EL (cell line): Measurements from ENCODE around the gene PDCD6IP.
"Not testable (repeated sequence)": the region's sequence is repeated elsewhere in the genome, so short reads cannot be mapped to it uniquely, and the experiment has no call there.

Source experiments
- DNase-seq: peaks from one replicate; pipeline ENCODE4 v3.0.0-alpha.2; 2016

PDCD6IP gene, protein sequence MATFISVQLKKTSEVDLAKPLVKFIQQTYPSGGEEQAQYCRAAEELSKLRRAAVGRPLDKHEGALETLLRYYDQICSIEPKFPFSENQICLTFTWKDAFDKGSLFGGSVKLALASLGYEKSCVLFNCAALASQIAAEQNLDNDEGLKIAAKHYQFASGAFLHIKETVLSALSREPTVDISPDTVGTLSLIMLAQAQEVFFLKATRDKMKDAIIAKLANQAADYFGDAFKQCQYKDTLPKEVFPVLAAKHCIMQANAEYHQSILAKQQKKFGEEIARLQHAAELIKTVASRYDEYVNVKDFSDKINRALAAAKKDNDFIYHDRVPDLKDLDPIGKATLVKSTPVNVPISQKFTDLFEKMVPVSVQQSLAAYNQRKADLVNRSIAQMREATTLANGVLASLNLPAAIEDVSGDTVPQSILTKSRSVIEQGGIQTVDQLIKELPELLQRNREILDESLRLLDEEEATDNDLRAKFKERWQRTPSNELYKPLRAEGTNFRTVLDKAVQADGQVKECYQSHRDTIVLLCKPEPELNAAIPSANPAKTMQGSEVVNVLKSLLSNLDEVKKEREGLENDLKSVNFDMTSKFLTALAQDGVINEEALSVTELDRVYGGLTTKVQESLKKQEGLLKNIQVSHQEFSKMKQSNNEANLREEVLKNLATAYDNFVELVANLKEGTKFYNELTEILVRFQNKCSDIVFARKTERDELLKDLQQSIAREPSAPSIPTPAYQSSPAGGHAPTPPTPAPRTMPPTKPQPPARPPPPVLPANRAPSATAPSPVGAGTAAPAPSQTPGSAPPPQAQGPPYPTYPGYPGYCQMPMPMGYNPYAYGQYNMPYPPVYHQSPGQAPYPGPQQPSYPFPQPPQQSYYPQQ

DNA sequence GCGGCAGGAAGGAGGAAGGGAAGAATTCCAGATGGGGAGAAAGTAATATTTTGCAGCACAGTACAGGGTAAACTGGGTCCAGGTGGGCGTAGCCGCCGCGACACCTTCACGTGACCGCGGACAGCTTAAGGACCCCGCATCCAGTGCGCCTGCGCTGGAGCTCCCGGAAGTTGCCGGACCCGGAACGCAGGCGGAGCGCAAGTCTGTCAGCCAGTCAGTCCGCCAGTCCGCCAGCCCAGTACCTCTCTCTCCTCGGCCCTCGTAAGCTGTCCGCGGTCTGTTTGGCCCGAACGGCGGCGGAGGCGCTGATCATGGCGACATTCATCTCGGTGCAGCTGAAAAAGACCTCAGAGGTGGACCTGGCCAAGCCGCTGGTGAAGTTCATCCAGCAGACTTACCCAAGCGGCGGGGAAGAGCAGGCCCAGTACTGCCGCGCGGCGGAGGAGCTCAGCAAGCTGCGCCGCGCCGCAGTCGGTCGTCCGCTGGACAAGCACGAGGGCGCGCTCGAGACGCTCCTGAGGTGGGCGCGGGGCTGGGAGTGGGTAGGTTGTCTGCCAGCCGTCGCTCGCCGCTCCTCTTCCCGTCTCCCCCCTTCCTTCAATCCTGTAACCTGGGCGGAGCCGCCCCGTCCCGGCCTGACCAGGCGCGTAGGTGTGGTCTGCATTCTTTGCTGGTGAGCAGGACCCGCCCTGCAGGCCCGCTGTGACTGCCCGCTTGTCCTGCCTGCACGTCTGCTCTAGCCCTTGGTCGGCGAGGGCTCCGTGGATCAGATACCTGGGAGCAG is at the start of gene PDCD6IP:
TSS of gene PDCD6IP (plus strand) at position 213 of the 784 bp plus-strand sequence. CDS start at position 312, 99 bp downstream.
- peak; percentile 93 for DNase-seq

DNA sequence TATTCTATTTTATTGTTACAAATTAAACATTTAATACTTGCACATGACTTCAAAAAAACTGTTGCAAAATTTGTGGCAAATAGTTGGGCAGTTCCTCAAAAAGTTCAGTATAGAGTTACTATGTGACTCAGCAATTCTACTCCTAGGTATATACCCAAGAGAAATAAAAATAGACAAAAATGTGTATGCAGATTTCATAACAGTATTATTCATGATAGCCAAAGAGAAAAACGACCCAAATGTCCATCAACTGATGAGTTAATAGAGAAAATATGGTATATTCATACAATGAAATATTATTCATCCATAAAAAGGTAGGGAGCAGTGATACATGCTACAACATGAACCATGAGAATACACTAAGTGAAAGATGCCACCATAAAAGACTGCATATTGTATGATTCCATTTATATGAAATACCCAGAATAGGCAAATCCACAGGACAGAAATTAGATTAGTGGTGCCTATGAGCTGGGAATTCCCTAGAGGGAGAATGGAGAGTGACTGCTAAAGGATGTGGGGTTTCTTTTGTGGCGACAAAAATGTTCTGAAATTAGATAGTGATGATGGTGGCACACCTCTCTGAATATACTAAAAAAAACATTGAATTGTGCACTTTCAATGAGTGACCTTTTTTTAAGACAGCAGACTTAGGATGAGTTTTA is 48.8 kb upstream of the PDCD6IP start:
- DNase-seq: peak; percentile 51

DNA sequence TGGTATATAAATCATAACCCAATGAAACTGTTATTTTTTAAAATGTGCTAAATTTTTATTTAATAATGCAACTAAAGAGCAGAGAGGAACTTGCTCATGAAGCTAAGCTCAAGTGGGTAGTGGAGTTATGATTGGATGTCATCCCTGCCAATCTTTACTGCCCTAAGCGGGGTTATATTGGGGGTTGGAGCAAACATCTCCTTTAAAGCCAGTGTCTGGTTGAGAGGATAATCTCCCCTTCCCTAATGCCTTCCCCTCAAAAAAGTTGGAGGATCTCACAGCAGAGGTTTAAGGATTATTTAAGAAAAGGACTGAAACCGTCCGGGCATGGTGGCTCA is 48.2 kb upstream of the PDCD6IP start:
- no peak for DNase-seq

DNA sequence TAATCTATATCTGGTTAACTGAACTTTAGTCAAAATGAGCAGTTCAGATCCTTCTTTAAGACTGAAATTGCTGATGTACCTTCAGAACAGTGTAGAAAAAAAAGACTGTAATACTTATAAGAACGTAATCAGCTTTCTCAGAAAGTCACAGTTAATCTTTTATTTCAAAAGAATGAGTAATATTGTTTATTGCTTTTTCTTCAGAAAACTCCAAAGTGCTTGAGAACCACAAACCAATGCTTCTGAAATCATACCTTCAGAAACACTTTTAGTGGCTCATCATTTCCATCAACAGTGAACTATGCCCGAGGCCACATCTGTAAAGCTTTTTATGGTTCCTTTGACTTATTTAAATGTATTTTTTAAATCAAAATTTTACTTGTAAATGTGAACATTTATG is 47.1 kb upstream of the PDCD6IP start:
- no peak for DNase-seq

DNA sequence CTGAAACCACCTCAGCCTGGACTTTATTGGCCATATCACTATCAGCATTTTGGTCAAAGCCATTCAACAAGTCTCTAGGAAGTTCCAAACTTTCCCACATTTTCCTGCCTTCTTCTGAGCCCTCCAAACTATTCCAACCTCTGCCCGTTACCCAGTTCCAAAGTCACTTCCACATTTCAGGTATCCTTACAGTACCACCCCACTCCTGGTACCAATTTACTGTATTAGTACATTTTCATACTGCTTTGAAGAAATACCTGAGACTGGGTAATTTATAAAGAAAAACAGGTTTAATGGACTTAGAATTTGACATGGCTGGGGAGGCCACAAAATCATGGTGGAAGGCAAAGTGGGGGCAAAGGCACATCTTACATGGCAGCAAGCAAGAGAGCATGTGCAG is 44.0 kb upstream of the PDCD6IP start:
- DNase-seq: not testable (repeated sequence)

DNA sequence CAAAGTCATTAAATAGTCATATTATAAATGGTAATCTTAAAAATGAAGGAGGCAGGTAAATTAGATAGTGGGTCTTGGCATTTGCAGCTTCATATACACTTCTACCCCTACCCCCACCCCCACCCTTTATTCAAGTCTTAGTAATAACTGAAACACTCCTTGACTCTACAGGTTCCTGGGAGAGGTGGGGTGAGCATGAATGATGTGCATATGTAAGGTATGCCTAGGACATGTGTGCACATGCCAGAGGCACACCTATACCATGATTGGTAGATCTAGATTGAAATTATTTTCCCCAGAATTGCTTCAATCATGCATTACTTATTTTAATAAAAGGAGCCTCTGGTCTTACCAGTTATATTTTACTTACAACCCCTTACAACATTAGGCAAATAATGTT is 40.1 kb upstream of the PDCD6IP start:
- no peak for DNase-seq

DNA sequence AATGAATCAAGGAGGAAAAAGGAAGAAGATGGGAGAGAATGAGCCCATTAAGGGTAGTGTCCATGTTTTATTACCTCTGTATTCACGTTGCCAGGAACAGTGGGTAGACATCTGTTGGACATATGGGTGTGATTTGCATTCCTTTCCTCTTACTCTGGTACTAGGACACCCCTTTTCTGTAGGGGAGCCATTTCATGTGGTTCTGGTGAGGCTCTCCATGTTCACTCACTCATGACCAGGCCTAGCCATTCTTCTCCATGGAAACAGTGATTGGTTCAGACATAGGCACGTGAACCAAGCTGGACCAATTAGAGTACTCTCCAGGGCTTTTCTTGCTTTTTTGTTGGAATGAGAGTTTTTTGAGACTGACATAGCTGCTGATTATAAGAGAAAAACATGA is 39.6 kb upstream of the PDCD6IP start:
- peak; percentile 67 for DNase-seq

DNA sequence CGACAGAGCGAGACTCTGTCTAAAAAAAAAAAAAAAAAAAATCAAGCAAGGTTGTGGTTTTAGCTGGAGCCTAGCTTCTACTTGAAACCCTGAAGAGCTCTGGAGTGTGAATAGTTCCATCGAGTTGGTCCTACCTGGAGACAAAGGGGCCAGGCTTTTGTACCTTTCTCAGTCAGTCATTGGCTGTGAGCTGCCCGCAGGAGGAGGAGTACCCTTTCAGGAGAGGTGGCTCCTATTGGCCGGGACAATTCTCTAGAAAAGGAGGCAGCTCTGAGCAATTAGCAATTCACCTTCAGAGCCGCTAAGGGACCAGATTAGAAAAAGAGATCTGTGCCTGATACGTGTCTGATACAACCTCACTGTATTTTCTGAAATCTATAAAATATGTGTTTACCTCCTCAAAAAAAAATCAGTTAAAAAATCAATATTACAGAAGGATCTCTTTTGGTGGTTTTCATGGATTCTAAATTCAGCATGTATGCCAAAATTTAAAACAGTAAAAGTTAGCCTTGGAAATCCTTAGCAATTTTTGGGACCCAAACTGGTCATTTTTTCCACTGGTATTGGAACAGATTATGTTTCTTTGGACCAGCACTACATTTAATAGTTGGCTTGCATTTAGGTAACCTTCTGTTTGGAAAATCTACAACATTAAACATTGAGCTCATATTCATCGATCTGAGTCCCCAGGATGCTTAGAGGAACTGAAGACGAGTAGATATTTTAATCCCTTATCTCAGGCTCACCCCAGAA is 29.7 kb upstream of the PDCD6IP start:
- DNase-seq: no peak

DNA sequence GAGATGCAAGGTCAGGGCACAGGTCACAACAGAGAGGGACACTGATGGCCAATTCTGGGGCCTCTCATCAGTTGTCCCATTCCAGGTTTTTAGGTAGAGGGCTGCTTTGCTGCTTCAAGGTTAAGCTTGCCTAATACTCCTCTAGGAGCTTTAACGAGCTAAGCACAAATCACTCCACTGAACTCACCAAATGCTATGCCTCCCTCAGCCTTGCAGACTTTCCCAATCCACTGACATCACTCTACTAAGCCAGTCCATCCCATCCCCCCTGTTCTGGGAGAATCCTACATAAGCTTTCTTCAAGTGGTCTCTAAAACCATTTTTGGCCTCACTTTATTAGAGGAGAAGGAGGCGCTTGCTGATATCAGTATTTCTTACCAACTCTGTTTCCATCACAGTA is 24.8 kb upstream of the PDCD6IP start:
- DNase-seq: no peak

DNA sequence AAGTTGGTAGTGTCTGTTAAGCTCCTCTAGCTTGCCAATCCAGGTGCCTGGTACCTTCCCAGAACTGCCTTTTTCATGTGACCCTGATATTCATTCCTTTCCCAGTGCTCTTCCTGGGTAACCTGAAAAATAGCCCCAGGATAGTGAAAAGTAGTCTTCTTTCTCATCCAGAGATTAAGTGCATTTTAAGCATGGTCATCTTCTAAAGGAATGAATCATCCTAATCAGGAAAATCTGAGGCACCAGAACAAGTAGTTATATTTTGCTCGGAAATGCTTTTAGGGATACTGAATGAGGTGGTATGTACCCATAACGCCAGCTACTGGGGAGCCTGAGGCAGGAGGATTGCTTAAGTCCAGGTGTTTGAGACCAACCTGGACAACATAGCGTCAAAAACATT is 23.1 kb upstream of the PDCD6IP start:
- DNase-seq: peak; percentile 35

DNA sequence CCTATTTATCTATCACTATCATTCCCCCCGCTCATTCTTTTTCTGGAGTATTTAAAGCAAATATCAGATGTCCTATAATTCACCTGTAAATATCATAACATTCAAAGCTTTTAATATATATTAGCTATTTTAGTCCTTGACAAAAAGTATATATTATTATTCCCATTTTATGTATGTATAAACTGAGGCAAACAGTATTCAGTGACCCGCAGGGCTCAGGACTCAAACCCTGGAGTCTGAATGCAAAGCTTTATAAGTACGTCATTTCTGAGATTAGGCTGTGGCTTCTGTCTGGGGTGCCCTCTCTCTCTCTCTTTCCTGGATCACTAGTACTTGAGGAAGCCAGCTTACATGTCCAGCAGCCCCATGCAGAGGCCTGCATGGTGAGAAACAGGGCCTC is 20.4 kb upstream of the PDCD6IP start:
- DNase-seq: no peak

DNA sequence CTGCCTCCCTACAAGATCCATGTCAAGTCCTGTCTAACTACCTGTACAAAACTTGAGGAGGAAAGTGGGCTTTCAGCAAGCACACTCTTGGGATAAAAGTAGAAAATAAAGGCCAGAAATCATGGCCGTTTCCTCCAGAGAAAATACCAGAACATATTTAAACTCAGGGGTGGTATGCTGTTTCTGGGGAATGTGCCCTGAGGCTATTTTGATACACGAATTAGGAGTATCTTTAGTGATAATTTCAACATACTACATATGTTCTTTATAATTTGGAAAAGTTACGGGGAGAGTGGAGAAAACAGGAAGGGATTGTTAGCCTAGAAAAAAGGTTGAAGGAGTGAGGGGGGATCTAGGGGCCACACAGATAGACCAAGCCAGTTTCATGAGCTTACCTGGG is 18.7 kb upstream of the PDCD6IP start:
- peak; percentile 27 for DNase-seq

DNA sequence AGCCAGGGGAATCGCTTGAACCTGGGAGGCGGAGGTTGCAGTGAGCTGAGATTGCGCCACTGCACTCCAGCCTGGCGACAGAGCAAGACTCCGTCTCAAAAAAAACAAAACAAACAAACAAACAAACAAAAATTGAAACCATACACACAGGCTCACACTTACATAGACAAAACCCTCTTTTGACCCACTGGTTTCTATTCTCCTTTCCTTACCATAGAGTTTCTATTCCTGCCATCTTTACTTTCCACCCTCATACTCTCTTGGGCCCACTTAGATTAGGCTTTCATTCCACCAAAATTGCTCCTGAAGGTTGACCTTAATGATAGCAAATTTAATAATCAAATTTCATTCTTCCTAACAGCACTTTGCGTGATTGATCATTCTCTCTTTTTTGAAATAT is 17.0 kb upstream of the PDCD6IP start:
- DNase-seq: not testable (repeated sequence)

DNA sequence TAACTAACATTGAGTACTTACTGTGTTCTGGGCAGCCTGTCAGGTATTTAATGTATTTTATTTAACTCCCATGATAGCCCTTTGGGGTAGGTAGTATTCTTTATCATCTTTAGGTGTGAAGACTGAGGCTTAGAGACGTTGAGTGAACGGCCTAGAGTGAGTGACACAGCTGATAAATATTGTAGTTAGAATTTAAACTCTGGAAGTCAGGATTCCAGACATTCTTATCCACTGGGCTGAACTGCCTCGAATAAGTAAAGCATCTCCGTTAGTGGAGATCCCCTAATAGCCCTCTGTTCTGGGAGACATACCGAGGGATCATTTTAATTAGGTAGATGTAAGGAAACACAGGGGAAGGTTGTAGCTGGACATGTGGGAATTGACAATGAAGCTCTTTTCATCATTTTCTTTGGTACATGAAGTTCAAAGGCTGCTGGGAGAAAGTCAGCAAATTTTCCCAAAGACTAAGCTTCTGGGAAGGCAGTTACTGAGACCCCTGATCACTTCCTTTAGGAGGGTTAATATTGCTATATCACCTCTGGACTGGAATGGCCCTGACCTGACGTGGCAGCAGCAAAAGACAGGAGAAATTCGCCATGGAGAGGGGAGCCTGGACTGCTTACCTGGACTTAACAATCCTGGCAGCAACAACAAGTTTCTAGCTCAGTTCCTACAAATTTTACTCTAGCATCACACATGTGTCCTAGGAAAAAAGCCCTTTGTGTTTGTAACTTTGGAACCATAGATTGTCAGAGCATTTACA is 11.7 kb upstream of the PDCD6IP start:
- DNase-seq: peak; percentile 62

DNA sequence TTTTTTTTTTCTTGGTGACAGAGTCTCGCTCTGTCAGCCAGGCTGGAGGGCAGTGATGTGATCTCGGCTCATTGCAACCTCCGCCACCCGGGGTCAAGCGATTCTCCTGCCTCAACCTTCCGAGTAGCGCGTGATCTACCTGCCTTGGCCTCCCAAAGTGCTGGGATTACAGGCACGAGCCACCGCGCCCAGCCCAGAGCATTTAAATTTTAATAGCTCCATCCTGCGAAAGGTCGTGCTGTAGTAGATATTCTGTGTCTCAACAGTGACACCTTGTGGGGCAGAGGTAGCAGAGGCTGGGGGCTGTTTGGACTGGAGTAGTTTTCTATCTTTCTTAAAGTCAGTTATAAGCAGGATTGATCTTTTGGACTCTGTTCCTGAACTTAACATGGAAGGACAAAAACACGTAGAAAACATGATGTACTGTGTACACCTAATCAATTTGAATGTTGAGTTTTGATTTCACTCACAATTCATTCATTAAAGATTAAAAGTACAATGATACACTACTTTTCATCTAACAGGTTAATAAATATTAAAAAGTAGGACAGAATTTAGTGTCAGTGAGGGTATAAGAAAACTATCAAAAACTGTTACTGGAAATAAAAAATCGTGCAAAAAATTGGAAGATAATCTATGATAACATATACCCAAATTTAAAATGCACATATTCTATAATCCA is 11.0 kb upstream of the PDCD6IP start:
- DNase-seq: peak; percentile 68

DNA sequence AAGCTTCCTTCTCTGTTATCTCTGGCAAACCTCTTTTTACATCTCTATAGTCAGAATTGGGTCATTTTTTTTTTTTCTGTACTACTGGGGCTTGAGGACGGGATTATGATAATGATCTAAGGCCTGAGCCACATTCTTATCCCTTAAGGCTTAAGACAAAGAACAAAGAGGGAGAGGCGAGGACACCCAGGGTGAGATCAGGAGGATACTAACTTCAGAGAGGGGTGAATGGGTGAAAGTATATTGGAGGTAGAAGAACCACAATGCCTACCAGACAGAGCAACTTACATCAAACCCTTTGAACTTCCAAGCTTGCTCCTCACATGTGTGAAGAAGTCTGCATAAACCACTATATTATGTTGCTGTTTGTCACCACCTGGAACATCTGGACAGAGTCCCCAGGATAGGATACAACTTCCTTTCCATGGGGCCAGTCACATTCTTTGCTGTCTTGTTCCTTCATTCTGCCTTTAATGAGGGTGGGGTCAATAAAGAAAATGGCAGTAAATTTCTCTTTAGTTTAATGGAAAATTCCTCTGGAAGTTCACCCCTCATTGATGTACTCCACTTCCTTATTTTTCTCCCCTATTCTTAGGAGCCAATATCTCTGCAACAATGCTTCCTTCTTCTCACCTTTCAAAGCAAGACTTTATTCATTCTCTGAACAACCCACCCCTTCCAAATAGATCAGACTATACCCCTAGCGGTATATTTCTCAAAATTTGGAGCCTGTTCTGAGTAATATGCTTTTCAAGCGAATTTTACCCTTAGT is 9.1 kb upstream of the PDCD6IP start:
- DNase-seq: no peak

DNA sequence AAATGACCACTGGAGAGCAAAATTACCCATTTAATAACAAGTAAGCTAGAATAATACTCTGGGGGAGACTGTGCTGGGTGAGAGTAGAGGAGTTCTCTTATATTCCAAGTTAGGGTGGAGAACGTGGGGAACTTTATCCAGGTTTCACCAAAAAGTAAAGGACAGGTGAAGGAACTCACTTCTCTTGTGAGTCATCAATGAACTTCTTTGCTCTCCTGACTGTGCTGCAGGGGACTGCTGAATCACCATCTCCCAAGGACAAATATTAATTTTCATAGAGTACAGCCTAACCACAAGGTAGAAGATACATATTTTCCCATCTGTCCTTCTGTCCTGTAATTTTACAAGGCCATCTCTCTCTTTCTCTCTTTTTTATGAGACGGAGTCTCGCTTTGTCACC is 8.3 kb upstream of the PDCD6IP start:
- DNase-seq: no peak

DNA sequence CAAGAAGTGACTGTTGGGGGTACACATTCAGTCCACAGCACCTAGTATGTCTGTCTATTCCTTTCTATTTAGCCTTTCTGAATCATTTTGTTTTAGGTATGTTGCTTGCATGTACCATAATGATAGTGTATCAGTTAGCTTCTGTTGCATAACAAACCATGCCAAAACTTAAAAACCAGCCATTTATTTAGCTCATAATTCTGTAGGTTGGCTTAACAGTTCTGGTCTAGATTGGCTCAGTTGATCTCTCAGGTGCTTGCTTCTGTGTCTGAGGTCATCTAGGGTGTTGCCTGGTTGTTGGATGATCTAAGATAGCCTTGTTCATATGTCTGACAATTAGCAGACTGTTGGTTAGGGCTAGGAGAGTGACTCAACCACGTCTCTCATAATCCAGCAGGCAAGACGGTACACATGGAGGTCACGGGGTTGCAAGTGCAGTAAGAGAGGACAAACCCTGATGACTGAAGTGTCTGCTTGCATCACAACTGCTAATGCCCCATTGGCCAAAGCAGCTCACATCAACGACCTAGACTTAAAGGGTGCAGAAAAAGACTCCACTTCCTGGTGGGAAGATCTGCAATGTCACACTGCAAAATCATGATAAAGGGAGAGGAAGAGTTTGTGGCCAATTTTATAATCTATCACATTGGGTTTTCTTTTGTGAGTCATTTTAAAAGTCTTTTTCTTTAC is 6.8 kb upstream of the PDCD6IP start:
- peak; percentile 18 for DNase-seq
